ENCODE results near the gene CTSW. TPM values are rescaled to one million over a fixed set of nuclear protein-coding genes. Genes with fewer than 3 reads are reported as not detected.
A peak's percentile ranks its signal among the peaks of the same experiment; 100 is the strongest.

CTSW gene
- total RNA-seq, 3 donors from 2014 or later (not counting 1 experiment from before 2014, with no cell fraction given): 765 to 1,016 (median 976) TPM

GRCh38 chr11:65915821-65916251, 36.2 kb downstream of the CTSW start:
- TF ChIP-seq, protein P1, sequence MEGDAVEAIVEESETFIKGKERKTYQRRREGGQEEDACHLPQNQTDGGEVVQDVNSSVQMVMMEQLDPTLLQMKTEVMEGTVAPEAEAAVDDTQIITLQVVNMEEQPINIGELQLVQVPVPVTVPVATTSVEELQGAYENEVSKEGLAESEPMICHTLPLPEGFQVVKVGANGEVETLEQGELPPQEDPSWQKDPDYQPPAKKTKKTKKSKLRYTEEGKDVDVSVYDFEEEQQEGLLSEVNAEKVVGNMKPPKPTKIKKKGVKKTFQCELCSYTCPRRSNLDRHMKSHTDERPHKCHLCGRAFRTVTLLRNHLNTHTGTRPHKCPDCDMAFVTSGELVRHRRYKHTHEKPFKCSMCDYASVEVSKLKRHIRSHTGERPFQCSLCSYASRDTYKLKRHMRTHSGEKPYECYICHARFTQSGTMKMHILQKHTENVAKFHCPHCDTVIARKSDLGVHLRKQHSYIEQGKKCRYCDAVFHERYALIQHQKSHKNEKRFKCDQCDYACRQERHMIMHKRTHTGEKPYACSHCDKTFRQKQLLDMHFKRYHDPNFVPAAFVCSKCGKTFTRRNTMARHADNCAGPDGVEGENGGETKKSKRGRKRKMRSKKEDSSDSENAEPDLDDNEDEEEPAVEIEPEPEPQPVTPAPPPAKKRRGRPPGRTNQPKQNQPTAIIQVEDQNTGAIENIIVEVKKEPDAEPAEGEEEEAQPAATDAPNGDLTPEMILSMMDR (IDR thresholded peaks at IDR 0.05): no peak
- intact Hi-C loops (cut with micrococcal nuclease): loop anchor here (5.0 kb wide), 1 partner anchor 59 kb away; the partner anchor contains the start of gene CFL1
- Mint-ChIP-seq H3K36me3 (no peaks in the 10 kb centered on the region), H3K27ac (no peak overlapping the region), H3K27me3 (ENCODE audit: low read depth in 2 of 2) (no peaks in the 10 kb centered on the region), H3K9me3 (no peaks in the 10 kb centered on the region), H3K4me1 (peaks cover 24 to 41% of the 10 kb centered on the region in 2 donors), H3K4me3 (no peak overlapping the region)
- Histone ChIP-seq H3K27me3 (ENCODE audit: control insufficient read depth, insufficient read depth, low read length) (no peaks in the 10 kb centered on the region), H3K4me3 (ENCODE audit: low read length) (no peak overlapping the region), H3K27ac (ENCODE audit: low read length) (no peak overlapping the region), H3K9me3 (ENCODE audit: control insufficient read depth, insufficient read depth, low read length) (no peaks in the 10 kb centered on the region), H3K4me1 (ENCODE audit: control insufficient read depth, insufficient read depth, low read length) (peaks cover 47% of the 10 kb centered on the region), H3K36me3 (ENCODE audit: control insufficient read depth, insufficient read depth, low read length) (peaks cover 8% of the 10 kb centered on the region)
- ATAC-seq (no peak), DNase-seq (no peak)
- 54% methylated on average over 13 of the region's 13 CpGs for WGBS (ENCODE audit: insufficient coverage)

- Histone ChIP-seq H3K4me3 (ENCODE audit: low read length) (no peak overlapping the region), H3K27me3 (ENCODE audit: control insufficient read depth, insufficient read depth, low read length) (no peaks in the 10 kb centered on the region), H3K9me3 (ENCODE audit: control insufficient read depth, insufficient read depth, low read length) (no peaks in the 10 kb centered on the region), H3K4me1 (ENCODE audit: control insufficient read depth, insufficient read depth, low read length) (peaks cover 53% of the 10 kb centered on the region), H3K27ac (ENCODE audit: low read length) (no peak overlapping the region), H3K36me3 (ENCODE audit: control insufficient read depth, insufficient read depth, low read length) (peaks cover 12% of the 10 kb centered on the region)
- 89% methylated on average over 4 of the region's 7 CpGs for WGBS (ENCODE audit: insufficient coverage)
- ATAC-seq: no peak
- Mint-ChIP-seq H3K4me3 (peak overlapping the region; percentile 65), H3K36me3 (no peaks in the 10 kb centered on the region), H3K9me3 (no peaks in the 10 kb centered on the region), H3K27ac (peak overlapping the region in 1 of 2 donors; percentile 43), H3K4me1 (peaks cover 24 to 41% of the 10 kb centered on the region in 2 donors), H3K27me3 (ENCODE audit: low read depth in 2 of 2) (no peaks in the 10 kb centered on the region)
- TF ChIP-seq, protein P1 (IDR thresholded peaks at IDR 0.05): no peak
- intact Hi-C loops (cut with micrococcal nuclease): loop anchor here (5.0 kb wide), 1 partner anchor 59 kb away; the partner anchor contains the start of gene CFL1
- no peak for DNase-seq
Measured at GRCh38 chr11:65916391-65916790, 36.8 kb downstream of the CTSW start.

GRCh38 chr11:65917077-65917433, 37.4 kb downstream of the CTSW start:
- intact Hi-C loops (cut with micrococcal nuclease): loop anchor here (5.0 kb wide), 1 partner anchor 60 kb away; the partner anchor contains the start of gene CFL1
- H3K27me3 ChIP-seq (ENCODE audit: control insufficient read depth, insufficient read depth, low read length): no peaks in the 10 kb centered on the region
- TF ChIP-seq, protein P1 (IDR thresholded peaks at IDR 0.05): no peak
- H3K4me3 Mint-ChIP-seq: peak overlapping the region; percentile 65
- peaks cover 54% of the 10 kb centered on the region for H3K4me1 ChIP-seq (ENCODE audit: control insufficient read depth, insufficient read depth, low read length)
- no peaks in the 10 kb centered on the region for H3K9me3 ChIP-seq (ENCODE audit: control insufficient read depth, insufficient read depth, low read length)
- DNase-seq (no peak), ATAC-seq (no peak)
- H3K4me1 Mint-ChIP-seq: peaks cover 24 to 46% of the 10 kb centered on the region in 2 donors
- WGBS (ENCODE audit: insufficient coverage): 100% methylated on average over 3 of the region's 3 CpGs
- H3K36me3 Mint-ChIP-seq: no peaks in the 10 kb centered on the region
- no peak overlapping the region for H3K27ac ChIP-seq (ENCODE audit: low read length)
- H3K9me3 Mint-ChIP-seq: no peaks in the 10 kb centered on the region
- no peak overlapping the region for H3K4me3 ChIP-seq (ENCODE audit: low read length)
- peaks cover 16% of the 10 kb centered on the region for H3K36me3 ChIP-seq (ENCODE audit: control insufficient read depth, insufficient read depth, low read length)
- no peaks in the 10 kb centered on the region for H3K27me3 Mint-ChIP-seq (ENCODE audit: low read depth in 2 of 2)
- H3K27ac Mint-ChIP-seq: peak overlapping the region; percentile 43 to 49
